OCI-LY3 (cell line): Measurements from ENCODE around the gene NRXN3.

Experiments used
- H2AFZ ChIP-seq: fragments of 200-600, 300-600 bp; shearing (Covaris generic); 2 replicates; pipeline ENCODE4 v1.6.0; 2014; ENCODE audit warnings: antibody characterized with exemption, low read depth, low read length
- H3K27ac ChIP-seq: fragments of 200-600, 300-600 bp; sonication (generic); 2 replicates; pipeline ENCODE4 v1.5.1; 2014; ENCODE audit warnings: mild to moderate bottlenecking, low read length, moderate library complexity, mixed read lengths
- H3K27me3 ChIP-seq: fragments of 200-600, 300-600 bp; sonication (generic); 2 replicates; pipeline ENCODE4 v1.6.1; 2014; ENCODE audit warnings: low read depth, low read length, mixed read lengths
- H3K36me3 ChIP-seq: fragments of 200-600, 300-600 bp; sonication (generic); replicated peaks from 2 replicates; pipeline ENCODE3; 2014; ENCODE audit warnings: low read depth, low read length, mixed read lengths
- H3K4me1 ChIP-seq: fragments of 300-600, 200-600 bp; sonication (generic); 2 replicates; pipeline ENCODE4 v1.6.1; 2014; ENCODE audit warnings: low read length, mixed read lengths
- H3K4me2 ChIP-seq: fragments of 200-600, 300-600 bp; sonication (generic); 2 replicates; pipeline ENCODE4 v1.6.1; 2014; ENCODE audit warnings: low read length, mixed read lengths
- H3K4me3 ChIP-seq: fragments of 300-600, 200-600 bp; sonication (generic); 2 replicates; pipeline ENCODE4 v1.5.1; 2014; ENCODE audit warnings: antibody characterized with exemption, mild to moderate bottlenecking, low read length, moderate library complexity
- H3K79me2 ChIP-seq: fragments of 300-600, 200-600 bp; shearing (Covaris generic); 2 replicates; pipeline ENCODE4 v1.6.1; 2014; ENCODE audit warnings: mild to moderate bottlenecking, low read length, mixed read lengths
- H3K9ac ChIP-seq: fragments of 300-600, 200-600 bp; shearing (Covaris generic); 2 replicates; pipeline ENCODE4 v1.6.0; 2014; ENCODE audit warnings: mild to moderate bottlenecking, low read length, moderate library complexity
- H3K9me3 ChIP-seq: fragments of 200-600, 300-600 bp; shearing (Covaris generic); 2 replicates; pipeline ENCODE4 v1.6.1; 2014; ENCODE audit warnings: low read length, mixed read lengths; ENCODE audit not compliant: insufficient read depth
- H4K20me1 ChIP-seq: fragments of 200-600, 300-600 bp; sonication (generic); 2 replicates; pipeline ENCODE4 v1.6.1; 2016; ENCODE audit warnings: low read length, mixed read lengths; ENCODE audit not compliant: insufficient read depth
- CTCF ChIP-seq: fragments of 200-600, 300-600 bp; sonication (generic); IDR thresholded peaks from 2 replicates; pipeline ENCODE4 v1.5.1; 2014; ENCODE audit warnings: antibody characterized with exemption, low read length, low read depth
- EZH2phosphoT487 ChIP-seq: fragments of 200-600 bp; shearing (Covaris generic); IDR thresholded peaks from 2 replicates; pipeline ENCODE4 v1.6.1; 2018; ENCODE audit warnings: antibody characterized with exemption, mixed run types, low read depth

The NRXN3 gene

GRCh38 chr14:79567306-79567705 lies 1397.1 kb downstream of the NRXN3 start:
- Histone ChIP-seq H3K36me3 (no peaks in the 10 kb centered on the region), H3K4me1 (no peaks in the 10 kb centered on the region), H3K9ac (no peak overlapping the region), H2AFZ (no peak overlapping the region), H3K4me3 (no peak overlapping the region), H3K9me3 (no peaks in the 10 kb centered on the region), H4K20me1 (no peaks in the 10 kb centered on the region), H3K27me3 (no peaks in the 10 kb centered on the region), H3K27ac (no peak overlapping the region), H3K4me2 (no peak overlapping the region), H3K79me2 (no peaks in the 10 kb centered on the region)
- TF ChIP-seq EZH2phosphoT487 (no peak), CTCF (no peak)

GRCh38 chr14:79568594-79568993 lies 1398.4 kb downstream of the NRXN3 start:
- Histone ChIP-seq H3K79me2 (no peaks in the 10 kb centered on the region), H2AFZ (no peak overlapping the region), H3K4me1 (no peaks in the 10 kb centered on the region), H4K20me1 (no peaks in the 10 kb centered on the region), H3K4me3 (no peak overlapping the region), H3K36me3 (no peaks in the 10 kb centered on the region), H3K9ac (no peak overlapping the region), H3K4me2 (no peak overlapping the region), H3K9me3 (no peaks in the 10 kb centered on the region), H3K27me3 (no peaks in the 10 kb centered on the region), H3K27ac (no peak overlapping the region)
- TF ChIP-seq CTCF: no peak
- TF ChIP-seq EZH2phosphoT487: no peak

GRCh38 chr14:79569072-79569471 lies 1398.9 kb downstream of the NRXN3 start:
- TF ChIP-seq EZH2phosphoT487: no peak
- TF ChIP-seq CTCF: no peak
- Histone ChIP-seq H2AFZ (no peak overlapping the region), H3K9me3 (no peaks in the 10 kb centered on the region), H3K36me3 (no peaks in the 10 kb centered on the region), H3K79me2 (no peaks in the 10 kb centered on the region), H4K20me1 (no peaks in the 10 kb centered on the region), H3K4me3 (no peak overlapping the region), H3K4me1 (no peaks in the 10 kb centered on the region), H3K9ac (no peak overlapping the region), H3K27me3 (no peaks in the 10 kb centered on the region), H3K4me2 (no peak overlapping the region), H3K27ac (no peak overlapping the region)

GRCh38 chr14:79570648-79571047 lies 1400.5 kb downstream of the NRXN3 start:
- H3K79me2 ChIP-seq: no peaks in the 10 kb centered on the region
- no peaks in the 10 kb centered on the region for H3K4me1 ChIP-seq
- no peak overlapping the region for H3K4me2 ChIP-seq
- no peaks in the 10 kb centered on the region for H3K9me3 ChIP-seq
- no peak overlapping the region for H3K9ac ChIP-seq
- no peaks in the 10 kb centered on the region for H3K36me3 ChIP-seq
- H3K27ac ChIP-seq: no peak overlapping the region
- no peak overlapping the region for H3K4me3 ChIP-seq
- TF ChIP-seq CTCF (no peak), EZH2phosphoT487 (no peak)
- H3K27me3 ChIP-seq: no peaks in the 10 kb centered on the region
- no peaks in the 10 kb centered on the region for H4K20me1 ChIP-seq
- H2AFZ ChIP-seq: no peak overlapping the region
